D341Med (cell line): ENCODE results near the gene ZNF471.

Source experiments
- DNase-seq: peaks from one replicate; pipeline ENCODE4 v3.0.0; 2012; ENCODE audit warnings: low spot score

ZNF471 gene

GRCh38 chr19:56507446-56508289, at the start of gene ZNF471:
TSS of gene ZNF471 (plus strand) at chr19:56507855. CDS start at chr19:56511572, 3,717 bp downstream.
- DNase-seq = peak; percentile 99

GRCh38 chr19:56474308-56474707, 33.3 kb upstream of the ZNF471 start:
- no peak for DNase-seq

- DNase-seq = no peak
Measured at GRCh38 chr19:56476093-56476492, 31.6 kb upstream of the ZNF471 start.

GRCh38 chr19:56476651-56477428, 30.8 kb upstream of the ZNF471 start, which contains the start of gene ZNF667:
TSS of gene ZNF667 (minus strand) at chr19:56477345. CDS start at chr19:56462370, 14,975 bp downstream.
- DNase-seq = no peak

- peak; percentile 50 for DNase-seq
Measured at GRCh38 chr19:56477429-56478338, 30.0 kb upstream of the ZNF471 start.

- DNase-seq = no peak
Measured at GRCh38 chr19:56491399-56491798, 16.3 kb upstream of the ZNF471 start.

GRCh38 chr19:56504581-56504980, 3.1 kb upstream of the ZNF471 start:
- DNase-seq = no peak

GRCh38 chr19:56508290-56508778, 679 bp downstream of the ZNF471 start:
- no peak for DNase-seq

GRCh38 chr19:56525214-56525860, 17.7 kb downstream of the ZNF471 start:
- DNase-seq = no peak

GRCh38 chr19:56537442-56537841, 29.8 kb downstream of the ZNF471 start:
- DNase-seq = no peak

- peak; percentile 97 for DNase-seq
Measured at GRCh38 chr19:56538254-56538760, 30.7 kb downstream of the ZNF471 start.

GRCh38 chr19:56538761-56539263, 31.2 kb downstream of the ZNF471 start, which contains the start of gene ZFP28:
TSS of gene ZFP28 (plus strand) at chr19:56538948. CDS start at chr19:56539019, 71 bp downstream.
- DNase-seq = peak; percentile 97

- DNase-seq = no peak
Measured at GRCh38 chr19:56543776-56544175, 36.1 kb downstream of the ZNF471 start.

- DNase-seq = no peak
Measured at GRCh38 chr19:56547535-56547934, 39.9 kb downstream of the ZNF471 start.

GRCh38 chr19:56554272-56554869, 46.7 kb downstream of the ZNF471 start:
- no peak for DNase-seq

GRCh38 chr19:56562766-56563165, 55.1 kb downstream of the ZNF471 start:
- DNase-seq = no peak

- peak; percentile 67 for DNase-seq
Measured at GRCh38 chr19:56566904-56567273, 59.2 kb downstream of the ZNF471 start.

- DNase-seq = peak; percentile 94
Measured at GRCh38 chr19:56567274-56568120, 59.8 kb downstream of the ZNF471 start, which contains the start of gene ZNF470. TSS of gene ZNF470 (plus strand) at chr19:56567468. CDS start at chr19:56570312, 2,844 bp downstream.

- DNase-seq = no peak
Measured at GRCh38 chr19:56572589-56572988, 64.9 kb downstream of the ZNF471 start.
